HTERT RPE-1 (cell line): ENCODE data around the gene ALG9.

Experiments used
- in situ Hi-C: fragments of 300-500 bp; cut with MboI; formaldehyde crosslinking; loops from 4 replicates; pipeline ENCODE4 v1.14.3; 2020; ENCODE audit warnings: low sequenced_read_pairs

Gene ALG9

GRCh38 chr11:111770581-111771134 lies 100.7 kb downstream of the ALG9 start:
- in situ Hi-C loops, result no loop called here

- in situ Hi-C loops, result no loop called here
Measured at GRCh38 chr11:111766834-111767142, 104.6 kb downstream of the ALG9 start.

- in situ Hi-C loops, result no loop called here
Measured at GRCh38 chr11:111765984-111766833, 105.2 kb downstream of the ALG9 start, which contains the start of gene PPP2R1B. PPP2R1B (minus strand) TSS chr11:111766389; CDS start chr11:111766361, 28 bp downstream.

- in situ Hi-C loops, result no loop called here
Measured at GRCh38 chr11:111765320-111765983, 105.9 kb downstream of the ALG9 start.

GRCh38 chr11:111764621-111765020 lies 106.8 kb downstream of the ALG9 start:
- in situ Hi-C loops, result no loop called here

GRCh38 chr11:111762981-111763643 lies 108.3 kb downstream of the ALG9 start:
- in situ Hi-C loops, result no loop called here

GRCh38 chr11:111762526-111762925 lies 108.9 kb downstream of the ALG9 start:
- in situ Hi-C loops, result no loop called here

GRCh38 chr11:111761036-111761435 lies 110.3 kb downstream of the ALG9 start:
- in situ Hi-C loops, result no loop called here

GRCh38 chr11:111759778-111760407 lies 111.5 kb downstream of the ALG9 start:
- in situ Hi-C loops, result no loop called here

GRCh38 chr11:111759376-111759775 lies 112.0 kb downstream of the ALG9 start:
- in situ Hi-C loops, result no loop called here

GRCh38 chr11:111756097-111756496 lies 115.3 kb downstream of the ALG9 start:
- in situ Hi-C loops, result no loop called here

- in situ Hi-C loops, result no loop called here
Measured at GRCh38 chr11:111749646-111750045, 121.7 kb downstream of the ALG9 start.

- in situ Hi-C loops, result no loop called here
Measured at GRCh38 chr11:111748035-111748804, 123.2 kb downstream of the ALG9 start.

- in situ Hi-C loops, result no loop called here
Measured at GRCh38 chr11:111745719-111746504, 125.5 kb downstream of the ALG9 start.

- in situ Hi-C loops, result no loop called here
Measured at GRCh38 chr11:111743700-111744099, 127.7 kb downstream of the ALG9 start.

GRCh38 chr11:111741751-111742150 lies 129.6 kb downstream of the ALG9 start:
- in situ Hi-C loops, result no loop called here

- in situ Hi-C loops, result no loop called here
Measured at GRCh38 chr11:111739299-111739698, 132.1 kb downstream of the ALG9 start.

GRCh38 chr11:111737444-111738210 lies 133.8 kb downstream of the ALG9 start:
- in situ Hi-C loops, result no loop called here
